Erythroblast (primary cell): ENCODE data around the gene MOGAT3.

ENCODE experiments used
- GATA1 ChIP-seq: IDR thresholded peaks from 2 replicates; pipeline ENCODE4 v1.6.1; 2011; ENCODE audit warnings: low read depth, mild to moderate bottlenecking, control low read depth, low read length, moderate library complexity
- POLR2A ChIP-seq: IDR thresholded peaks from 2 replicates; pipeline ENCODE4 v1.6.1; 2011; ENCODE audit warnings: mild to moderate bottlenecking, low read length

DNA sequence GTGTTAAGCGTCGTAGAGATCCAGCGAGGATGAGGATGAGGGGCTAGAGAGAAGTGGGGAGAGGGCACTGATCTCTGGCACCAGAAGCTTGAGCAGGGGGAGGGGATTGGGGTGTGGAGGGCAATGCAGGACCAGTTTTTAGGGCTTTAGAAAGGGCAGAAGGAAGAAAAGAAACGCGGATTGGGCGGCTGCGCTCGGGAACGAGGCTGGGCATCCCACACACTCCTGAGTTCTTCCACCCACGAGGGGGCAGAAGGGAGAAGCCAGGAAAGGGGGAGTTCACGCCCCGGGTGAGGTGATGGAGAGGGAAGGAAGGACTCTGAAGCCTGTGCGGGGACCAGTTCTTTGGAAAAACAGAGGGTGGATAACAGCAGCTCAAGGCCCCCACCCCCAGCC is 29.4 kb downstream of the MOGAT3 start:
- TF ChIP-seq POLR2A (no peak), GATA1 (no peak)
